Prostate gland (tissue), 2 donors: ENCODE data around the gene TMEM255A. TPM values are rescaled to one million over a fixed set of nuclear protein-coding genes. Genes with fewer than 3 reads are reported as not detected.

Experiments used
- DNase-seq: peaks from one replicate; pipeline ENCODE4 v3.0.0-alpha.2; 2019; ENCODE audit warnings: low spot score
- H3K27ac ChIP-seq, 2 donors: fragments of 200-600 bp; sonication (generic); 2 replicates each; pipeline ENCODE4 v1.5.1; 2017 to 2019
- H3K27me3 ChIP-seq: fragments of 200-600 bp; sonication (generic); replicated peaks from 2 replicates; pipeline ENCODE4 v1.5.1; 2019; ENCODE audit not compliant: insufficient read depth
- H3K36me3 ChIP-seq, 2 donors: fragments of 200-600 bp; sonication (generic); 1 replicate in 1 of 2; 2 replicates in 1 of 2; pipeline versions ENCODE4 v1.5.1 to v1.8.1; 2017 to 2019
- H3K4me1 ChIP-seq: fragments of 200-600 bp; sonication (generic); replicated peaks from 2 replicates; pipeline ENCODE4 v1.5.1; 2019
- H3K4me3 ChIP-seq, 2 donors: fragments of 200-600 bp; sonication (generic); 2 replicates each; pipeline ENCODE4 v1.5.1; 2017 to 2019
- H3K9me3 ChIP-seq: fragments of 200-600 bp; sonication (generic); 2 replicates; pipeline ENCODE4 v1.5.1; 2017
- POLR2A ChIP-seq: fragments of 450-650 bp; IDR thresholded peaks from one replicate; pipeline ENCODE4 v1.6.1; 2016; ENCODE audit warnings: antibody characterized with exemption, mild to moderate bottlenecking
- POLR2AphosphoS5 ChIP-seq: sonication (generic); formaldehyde crosslinking; IDR thresholded peaks from one replicate; pipeline ENCODE4 v1.6.1; 2017; ENCODE audit warnings: antibody characterized with exemption
- WGBS: methylation state at CpG from one replicate; pipeline ENCODE4 v1.1.5; 2018; 5-methylcytosine and 5-hydroxymethylcytosine counted together
- intact Hi-C: fragments of 100-400 bp; cut with DNase I; formaldehyde crosslinking; loops from one replicate; pipeline ENCODE4 v1.14.2; 2022
- total RNA-seq, 2 donors: library from RNA; depleted of rRNA; stranded (reverse); fragments of >200 nt; gene quantifications; one replicate each; pipeline ENCODE4 v1.1.0, GENCODE V29; 2016
- TF ChIP-seq, protein P1 (sequence below), 4 experiments: fragments of 200-600 bp in 2 of 4; fragments of 450-650 bp in 2 of 4; sonication (generic) in 2 of 4; IDR thresholded peaks; 1 replicate in 3 of 4; 2 replicates in 1 of 4; pipeline ENCODE4 v1.5.1; 2016 to 2019; ENCODE audit warnings: antibody characterized with exemption in 4 of 4, mild to moderate bottlenecking in 2 of 4, moderate library complexity in 2 of 4

Gene TMEM255A
- total RNA-seq, 2 donors from 2014 or later, result 0.18 to 0.62 TPM

DNA sequence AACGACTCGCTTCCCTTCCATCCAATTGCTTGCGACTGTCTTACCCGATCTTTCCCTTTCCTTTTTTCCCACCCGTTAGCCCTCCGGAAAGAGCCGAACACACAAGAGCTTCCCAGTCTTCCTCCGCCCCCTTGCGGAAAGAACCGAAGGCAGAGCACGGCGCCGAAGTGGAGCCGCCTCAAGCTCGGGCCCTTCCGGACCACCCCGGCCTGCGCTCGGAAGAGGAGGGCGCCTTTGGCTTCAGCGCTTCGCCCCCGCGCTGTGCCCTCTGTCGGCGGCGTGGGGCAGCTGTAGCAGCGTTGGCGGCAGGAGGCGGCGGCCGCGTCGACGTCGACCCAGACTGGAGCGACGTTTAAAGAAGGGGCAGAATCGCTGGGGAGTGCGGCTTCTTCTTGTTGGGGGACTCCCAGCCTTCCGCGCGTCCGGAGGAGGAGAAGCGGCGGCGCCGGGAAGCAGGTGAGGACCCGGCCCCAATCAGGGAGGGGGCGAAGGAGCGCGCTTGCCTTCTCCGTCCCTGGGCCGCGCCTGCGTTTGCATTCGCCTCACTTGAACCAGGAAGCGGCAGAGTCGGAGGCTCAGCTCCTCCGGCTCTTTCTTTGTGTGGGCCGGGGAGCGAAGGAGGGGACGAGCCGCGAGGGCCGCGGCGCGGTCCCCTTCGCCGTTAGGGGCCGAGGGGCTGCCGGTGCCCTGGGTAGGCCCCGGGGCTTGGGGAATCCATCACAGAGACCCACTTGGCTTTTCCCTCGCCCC is 60.6 kb downstream of the TMEM255A start, which contains the start of gene ZBTB33:
Gene ZBTB33 (plus strand): TSS at position 291 of the 750 bp plus-strand sequence. CDS start 2,604 bp downstream, outside the sequence.
- Histone ChIP-seq H3K27ac (peak within 1 kb of the TSS; percentile 88 to 90), H3K4me1 (no peaks in the 10 kb centered on the region), H3K4me3 (peak within 1 kb of the TSS; percentile 55 to 60), H3K27me3 (no peaks in the 10 kb centered on the region), H3K9me3 (no peaks in the 10 kb centered on the region), H3K36me3 (no peaks in the 10 kb centered on the region)
- DNase-seq, result peak; percentile 85
- under 1% methylated on average over 34 of the region's 75 CpGs for WGBS
- TF ChIP-seq POLR2AphosphoS5 (peak; percentile 78), POLR2A (peak; percentile 74)
- TF ChIP-seq, protein P1, sequence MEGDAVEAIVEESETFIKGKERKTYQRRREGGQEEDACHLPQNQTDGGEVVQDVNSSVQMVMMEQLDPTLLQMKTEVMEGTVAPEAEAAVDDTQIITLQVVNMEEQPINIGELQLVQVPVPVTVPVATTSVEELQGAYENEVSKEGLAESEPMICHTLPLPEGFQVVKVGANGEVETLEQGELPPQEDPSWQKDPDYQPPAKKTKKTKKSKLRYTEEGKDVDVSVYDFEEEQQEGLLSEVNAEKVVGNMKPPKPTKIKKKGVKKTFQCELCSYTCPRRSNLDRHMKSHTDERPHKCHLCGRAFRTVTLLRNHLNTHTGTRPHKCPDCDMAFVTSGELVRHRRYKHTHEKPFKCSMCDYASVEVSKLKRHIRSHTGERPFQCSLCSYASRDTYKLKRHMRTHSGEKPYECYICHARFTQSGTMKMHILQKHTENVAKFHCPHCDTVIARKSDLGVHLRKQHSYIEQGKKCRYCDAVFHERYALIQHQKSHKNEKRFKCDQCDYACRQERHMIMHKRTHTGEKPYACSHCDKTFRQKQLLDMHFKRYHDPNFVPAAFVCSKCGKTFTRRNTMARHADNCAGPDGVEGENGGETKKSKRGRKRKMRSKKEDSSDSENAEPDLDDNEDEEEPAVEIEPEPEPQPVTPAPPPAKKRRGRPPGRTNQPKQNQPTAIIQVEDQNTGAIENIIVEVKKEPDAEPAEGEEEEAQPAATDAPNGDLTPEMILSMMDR (IDR thresholded peaks at IDR 0.05), result peak; percentile 60 to 78 (median 72)
- intact Hi-C loops, result no loop called here

DNA sequence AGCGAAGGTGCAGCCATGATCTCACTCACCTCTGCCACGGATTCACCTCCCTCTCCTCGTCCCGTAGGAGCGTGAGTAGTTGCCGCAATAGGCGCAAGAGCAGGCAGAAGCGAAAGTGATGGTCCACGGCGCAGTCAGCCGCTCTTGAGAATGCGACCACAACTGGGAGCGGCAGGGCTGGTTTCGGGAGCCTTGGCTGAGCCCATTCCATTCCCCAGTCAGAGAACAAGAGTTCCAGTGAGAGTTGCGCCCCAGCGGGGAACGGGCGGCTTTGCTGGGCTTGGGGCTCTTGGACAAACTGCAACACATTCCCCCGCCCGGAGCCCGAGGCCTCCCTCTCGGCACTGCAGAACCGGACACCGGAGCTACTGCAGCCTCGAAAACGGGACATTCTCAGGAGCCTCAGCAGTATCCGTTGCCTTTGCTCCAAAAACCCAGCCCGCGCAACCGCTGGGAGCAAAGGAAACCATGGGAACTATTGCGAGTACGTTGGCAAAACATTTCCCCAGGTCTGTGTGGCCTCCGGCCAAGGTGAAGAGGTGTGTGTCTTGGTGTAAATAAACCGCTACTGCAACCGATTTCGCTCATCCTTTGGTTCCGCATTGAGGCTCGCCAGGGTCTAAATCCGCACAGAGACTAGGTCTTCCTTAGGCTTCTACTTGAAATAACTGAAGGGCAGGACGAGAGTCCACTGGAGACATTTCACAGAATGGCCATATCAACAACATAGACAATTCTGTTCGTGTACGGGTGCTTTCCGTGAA is 66.3 kb downstream of the TMEM255A start:
- peak; percentile 56 for DNase-seq
- Histone ChIP-seq H3K9me3 (no peaks in the 10 kb centered on the region), H3K4me3 (peak overlapping the region; percentile 49 to 50), H3K36me3 (no peaks in the 10 kb centered on the region), H3K27ac (peak overlapping the region; percentile 78 to 80), H3K4me1 (no peaks in the 10 kb centered on the region), H3K27me3 (no peaks in the 10 kb centered on the region)
- TF ChIP-seq POLR2A, result no peak
- TF ChIP-seq, protein P1 (IDR thresholded peaks at IDR 0.05), result no peak
- peak; percentile 75 for TF ChIP-seq POLR2AphosphoS5
- WGBS, result 3% methylated on average over 14 of the region's 43 CpGs
- intact Hi-C loops, result no loop called here

DNA sequence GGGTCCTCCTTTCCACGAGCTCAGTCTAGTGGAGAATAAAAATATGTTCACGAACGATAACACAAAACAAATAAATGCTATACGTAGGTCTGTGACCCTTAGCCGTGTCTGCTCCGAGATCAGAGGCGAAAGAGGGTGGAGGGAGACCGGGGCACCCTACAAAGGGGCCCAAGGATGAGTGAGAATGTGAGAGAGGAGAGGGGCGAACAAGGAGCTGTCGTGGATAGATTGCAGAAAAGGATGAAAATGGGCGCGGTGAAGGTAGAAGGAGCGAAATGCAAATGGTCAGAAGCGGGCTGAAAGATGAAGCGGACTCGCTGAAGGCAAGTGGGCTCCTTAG is 66.9 kb downstream of the TMEM255A start:
- no peaks in the 10 kb centered on the region for H3K36me3 ChIP-seq
- intact Hi-C loops, result no loop called here
- peak overlapping the region; percentile 49 to 50 for H3K4me3 ChIP-seq
- no peaks in the 10 kb centered on the region for H3K27me3 ChIP-seq
- DNase-seq, result no peak
- WGBS, result 0% methylated on average over 16 of the region's 16 CpGs
- H3K4me1 ChIP-seq, result no peaks in the 10 kb centered on the region
- no peaks in the 10 kb centered on the region for H3K9me3 ChIP-seq
- TF ChIP-seq POLR2AphosphoS5, result no peak
- TF ChIP-seq, protein P1 (IDR thresholded peaks at IDR 0.05), result no peak
- H3K27ac ChIP-seq, result peak overlapping the region; percentile 78 to 80

DNA sequence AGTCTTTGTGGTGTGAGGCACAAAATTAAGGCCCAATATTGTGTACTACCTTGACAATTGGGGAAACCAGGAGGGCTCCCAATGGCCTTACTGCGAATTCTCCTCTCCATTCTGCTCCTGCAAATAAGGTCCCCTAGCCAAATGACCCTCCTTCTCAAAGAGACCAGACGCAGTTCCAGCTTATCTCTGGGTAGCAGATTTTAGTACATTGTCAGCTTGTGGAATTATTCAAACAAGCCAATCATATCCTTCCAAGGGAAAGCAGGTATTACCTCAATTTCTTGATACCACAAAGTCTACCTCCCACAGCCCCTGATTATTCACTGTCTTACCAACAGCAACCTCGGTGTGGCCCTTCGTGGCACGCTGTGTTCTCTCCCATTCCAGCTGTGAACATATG is 68.4 kb downstream of the TMEM255A start:
- Histone ChIP-seq H3K4me1 (no peaks in the 10 kb centered on the region), H3K27me3 (no peaks in the 10 kb centered on the region), H3K9me3 (no peaks in the 10 kb centered on the region), H3K36me3 (no peaks in the 10 kb centered on the region), H3K4me3 (no peak overlapping the region), H3K27ac (no peak overlapping the region)
- no peak for DNase-seq
- intact Hi-C loops, result no loop called here
- 89% methylated on average over 4 of the region's 5 CpGs for WGBS
- TF ChIP-seq POLR2A (no peak), POLR2AphosphoS5 (no peak)

DNA sequence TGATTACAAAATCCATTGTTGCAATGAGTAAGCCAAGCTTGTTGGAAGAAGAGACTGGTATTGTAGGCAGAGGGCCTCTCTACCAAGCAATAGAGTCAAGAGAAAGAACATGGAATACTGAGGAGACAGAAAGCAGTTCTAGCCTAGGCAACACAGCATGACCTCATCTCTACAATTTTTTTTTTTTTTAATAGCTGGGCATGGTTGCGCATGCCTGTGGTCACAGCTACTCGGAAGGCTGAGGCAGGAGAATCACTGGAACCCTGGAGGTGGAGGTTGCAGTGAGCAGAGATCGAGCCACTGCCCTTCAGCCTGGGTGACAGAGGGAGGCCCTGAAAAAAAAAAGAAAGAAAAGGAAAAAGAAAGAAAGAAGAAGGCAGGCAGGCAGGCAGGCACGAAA is 72.3 kb downstream of the TMEM255A start:
- intact Hi-C loops, result no loop called here
- Histone ChIP-seq H3K36me3 (no peaks in the 10 kb centered on the region), H3K4me1 (no peaks in the 10 kb centered on the region), H3K4me3 (no peak overlapping the region), H3K27me3 (no peaks in the 10 kb centered on the region), H3K9me3 (no peaks in the 10 kb centered on the region), H3K27ac (no peak overlapping the region)
- 95% methylated on average over 4 of the region's 4 CpGs for WGBS
- no peak for TF ChIP-seq POLR2AphosphoS5
- TF ChIP-seq, protein P1 (IDR thresholded peaks at IDR 0.05), result no peak
- TF ChIP-seq POLR2A, result no peak
- DNase-seq, result no peak
